KBM-7 (cell line): Measurements from ENCODE around the gene BEND5.

Source experiments
- DNase-seq: peaks from one replicate; pipeline ENCODE4 v3.0.0-alpha.2; 2015
- in situ Hi-C: fragments of 300-500 bp; cut with MboI; formaldehyde crosslinking; loops from 2 replicates; pipeline ENCODE4 v1.14.3; 2020; ENCODE audit warnings: low sequenced_read_pairs, low pct_unique_long_range_greater_than_20kb, mixed read lengths

Gene BEND5

DNA sequence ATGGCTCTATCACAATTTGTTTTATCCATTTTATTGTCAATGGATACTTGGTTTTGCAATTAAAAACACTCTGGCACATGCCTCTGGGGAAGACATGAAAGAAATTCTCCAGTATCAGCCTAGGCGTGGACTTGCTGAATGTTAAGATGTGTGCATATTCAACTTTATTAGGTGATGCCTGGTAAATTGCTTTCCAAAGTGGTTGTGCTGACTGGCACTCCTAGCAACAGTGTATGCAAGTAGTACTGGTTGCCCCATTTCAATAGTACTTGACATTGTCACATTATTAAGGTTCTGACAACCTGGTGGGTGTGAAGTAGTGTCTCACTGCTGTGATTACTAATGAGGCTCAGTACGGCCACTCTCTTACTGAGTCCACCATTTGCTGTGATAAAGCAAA, 48.1 kb downstream of the BEND5 start:
- in situ Hi-C loops = no loop called here
- DNase-seq = no peak

DNA sequence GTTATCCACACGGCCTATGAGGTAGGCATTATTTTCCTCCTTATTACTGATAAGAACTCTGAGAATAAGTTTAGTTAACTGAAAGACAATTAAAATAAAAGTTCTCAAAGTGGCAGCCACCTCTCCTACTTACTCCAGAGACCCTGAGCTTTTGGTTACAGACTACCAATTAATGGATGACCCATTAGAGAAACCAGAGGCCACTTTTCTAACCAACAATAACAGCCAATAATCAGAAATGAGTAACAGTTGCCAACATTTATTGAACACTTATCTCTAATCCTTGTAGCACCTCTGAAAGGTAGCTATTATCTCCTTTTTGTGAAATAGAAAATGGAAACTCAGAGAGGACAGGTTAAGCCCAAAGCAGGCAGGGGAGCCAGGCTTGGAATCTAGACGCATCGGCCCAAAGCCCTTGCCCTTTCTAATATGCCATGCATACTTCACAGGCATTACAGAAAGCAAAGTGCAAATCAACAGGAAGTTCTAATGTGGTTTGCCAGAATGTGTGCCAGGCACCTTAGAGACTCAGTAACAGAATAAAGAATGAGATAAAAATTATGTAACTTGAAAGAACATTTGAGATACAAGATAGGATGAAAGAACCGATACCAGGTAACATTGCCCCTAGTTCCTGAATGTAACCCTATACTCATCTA, 50.0 kb downstream of the BEND5 start:
- no peak for DNase-seq
- in situ Hi-C loops = no loop called here

DNA sequence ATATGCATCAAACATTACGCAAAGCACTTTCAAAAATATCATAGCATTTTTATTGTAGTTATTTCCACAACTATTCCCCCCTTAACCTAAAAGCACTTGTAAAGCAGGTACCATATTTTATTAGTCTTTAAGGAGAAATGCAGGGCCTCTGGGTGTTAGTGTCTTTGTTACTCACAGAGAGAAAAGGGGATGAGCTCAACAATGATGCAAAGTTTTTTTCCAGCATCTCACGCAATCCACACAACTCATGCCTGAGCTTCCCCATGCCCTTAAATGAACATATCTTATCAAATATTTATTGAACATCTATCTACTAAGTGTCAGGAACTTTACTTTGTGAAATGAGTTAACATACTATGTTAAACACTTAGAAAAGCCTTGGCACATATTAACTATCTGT, 50.6 kb downstream of the BEND5 start:
- DNase-seq = no peak
- in situ Hi-C loops = no loop called here

DNA sequence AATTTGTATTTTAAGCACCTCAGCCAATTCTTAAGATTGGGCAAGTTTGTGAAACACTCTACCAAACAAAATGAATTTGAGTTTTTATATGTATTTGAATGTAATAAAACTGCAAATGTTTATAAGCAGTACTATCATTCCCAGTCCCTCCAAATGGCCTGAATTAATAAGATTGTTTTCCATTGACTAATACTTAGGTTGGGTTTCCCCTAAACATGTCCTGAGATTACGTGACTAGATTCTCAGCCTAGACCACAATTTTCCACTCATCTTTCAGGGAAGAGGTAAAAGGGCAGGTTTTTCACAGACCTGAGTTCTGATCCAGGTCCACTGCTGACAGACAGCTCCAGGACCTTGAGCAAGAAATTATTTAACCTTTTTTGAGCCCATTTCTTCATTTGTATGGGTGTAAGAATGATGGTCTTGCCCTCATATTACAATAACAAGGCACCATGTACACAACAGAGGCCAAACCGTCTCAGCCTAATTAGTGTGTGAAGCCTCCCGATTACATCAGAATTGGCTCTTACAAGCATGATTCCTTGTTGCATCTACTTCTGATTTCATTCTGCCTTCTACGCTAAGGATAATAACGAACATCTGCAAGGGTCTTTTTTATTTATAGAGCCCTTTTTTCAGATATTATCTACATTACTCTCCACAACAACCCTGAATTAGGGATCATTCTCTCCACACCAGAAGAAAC, 51.2 kb downstream of the BEND5 start:
- in situ Hi-C loops = no loop called here
- DNase-seq = no peak

DNA sequence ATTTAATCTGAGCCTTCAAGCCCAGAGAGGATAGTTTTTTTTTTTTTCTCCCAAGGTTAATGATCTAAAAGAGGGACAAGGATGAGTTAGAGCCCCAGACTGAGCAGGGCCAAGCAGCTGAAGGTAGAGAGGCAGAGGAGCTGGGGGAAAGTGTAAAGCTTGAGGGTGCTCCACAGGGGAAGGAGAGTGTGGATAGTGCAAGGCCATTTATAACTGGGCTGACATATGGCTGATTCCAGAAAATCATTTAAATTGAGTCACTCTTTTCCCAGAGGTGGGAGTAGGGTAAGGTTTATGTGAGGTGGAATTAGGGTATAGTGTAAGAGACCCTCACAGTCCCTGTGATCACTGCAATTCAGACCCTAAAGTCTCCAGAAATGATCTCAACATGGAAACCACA, 55.8 kb downstream of the BEND5 start:
- DNase-seq = no peak
- in situ Hi-C loops = no loop called here

DNA sequence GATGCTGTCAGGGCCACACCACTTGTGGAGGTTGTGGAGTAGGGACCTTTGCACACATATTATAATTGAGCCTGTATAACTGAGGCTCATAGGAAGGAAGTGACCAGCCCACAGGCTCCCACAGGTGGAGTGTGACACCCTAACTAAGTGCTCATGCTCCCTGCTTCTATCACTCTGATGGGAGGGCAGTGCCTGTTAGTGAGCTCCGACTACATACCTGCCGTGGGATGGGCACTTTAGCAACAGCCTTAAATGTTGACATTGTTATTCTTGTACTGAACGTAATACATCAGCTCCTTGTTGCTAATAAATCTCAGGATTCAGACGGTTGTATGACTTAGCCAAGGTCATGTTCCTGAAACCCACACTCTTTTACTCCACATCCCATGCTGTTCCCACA, 58.0 kb downstream of the BEND5 start:
- in situ Hi-C loops = no loop called here
- no peak for DNase-seq

DNA sequence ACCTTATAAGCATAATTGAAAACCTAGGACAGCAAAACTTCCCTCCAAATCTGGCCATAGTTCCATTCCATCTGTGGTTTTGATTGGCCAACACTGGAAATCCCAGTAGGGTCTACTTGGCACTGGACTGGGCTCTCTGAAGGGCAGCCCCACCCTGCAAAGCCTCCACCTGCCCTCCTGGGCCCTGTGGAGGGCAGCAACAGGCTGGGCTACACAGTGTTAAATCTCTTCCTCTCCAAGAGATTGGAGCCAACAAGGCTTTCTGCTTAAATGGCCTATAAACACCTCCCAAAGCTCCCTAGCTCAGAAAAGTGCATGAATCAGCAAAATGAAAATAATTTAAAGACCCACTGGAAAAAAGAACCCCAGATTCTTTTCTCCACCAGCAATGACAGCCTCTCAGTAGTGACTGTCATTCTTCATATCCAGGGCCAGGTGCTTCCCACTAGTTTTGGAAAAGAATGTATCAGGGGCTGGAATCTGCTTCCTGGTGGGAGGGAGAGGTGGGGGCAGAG, 58.5 kb downstream of the BEND5 start:
- in situ Hi-C loops = no loop called here
- DNase-seq = no peak

DNA sequence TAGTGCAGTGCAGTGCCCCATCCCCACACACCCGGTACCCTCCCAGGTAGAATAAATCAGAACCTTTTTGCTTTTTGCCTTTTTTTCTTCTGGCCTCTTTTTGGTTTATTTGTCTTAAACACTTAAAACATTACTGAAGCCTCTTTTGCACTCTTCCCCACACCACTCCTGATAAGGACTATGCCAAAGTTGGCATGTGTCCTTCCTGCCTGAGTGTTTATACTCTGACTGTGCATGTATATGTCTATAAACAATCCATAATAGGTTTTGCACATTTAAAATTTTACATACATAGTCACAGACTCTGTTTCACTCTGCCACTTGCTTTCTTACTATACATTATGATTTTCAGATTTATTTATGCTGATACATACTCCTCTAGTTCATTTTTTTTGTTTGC, 59.6 kb downstream of the BEND5 start:
- DNase-seq = no peak
- in situ Hi-C loops = no loop called here

DNA sequence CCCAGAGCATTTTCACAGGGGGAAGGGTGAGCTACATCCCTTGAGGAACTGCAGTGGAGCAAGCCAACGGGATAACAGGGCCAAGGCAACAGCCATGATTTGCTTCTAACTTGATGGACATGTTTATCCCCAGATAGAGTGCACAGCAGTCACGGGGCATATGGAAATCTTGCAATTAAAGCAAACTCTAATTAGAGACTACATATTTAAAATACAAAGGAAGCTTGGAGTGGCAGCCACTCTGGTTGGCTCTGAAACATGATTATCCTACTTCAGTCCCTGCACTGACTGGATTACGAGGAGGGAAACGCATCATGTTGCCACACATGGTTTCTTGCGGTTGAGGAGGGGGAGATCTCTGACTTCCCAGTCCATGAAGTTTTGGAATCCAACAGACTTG, 60.8 kb downstream of the BEND5 start:
- no peak for DNase-seq
- in situ Hi-C loops = no loop called here

DNA sequence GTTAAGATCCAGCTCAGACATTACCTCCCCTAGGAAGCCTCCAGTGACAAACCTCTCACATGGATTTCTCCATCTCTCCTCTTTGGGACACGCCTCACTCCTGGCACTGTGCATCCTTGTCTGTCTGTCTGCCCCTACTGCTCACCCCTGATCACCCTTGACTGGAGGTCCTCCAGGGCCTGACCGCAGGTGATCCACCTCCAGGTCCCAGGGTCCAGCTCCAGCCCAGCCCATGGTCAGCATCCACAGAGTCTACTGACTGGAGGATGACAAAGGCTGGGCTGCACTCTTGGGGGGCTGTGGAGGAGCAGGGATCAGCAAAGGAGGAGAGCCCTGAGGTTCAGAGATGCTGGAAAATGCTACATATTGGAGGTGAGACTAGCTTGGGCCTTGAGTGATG, 65.8 kb downstream of the BEND5 start:
- in situ Hi-C loops = no loop called here
- DNase-seq = no peak

DNA sequence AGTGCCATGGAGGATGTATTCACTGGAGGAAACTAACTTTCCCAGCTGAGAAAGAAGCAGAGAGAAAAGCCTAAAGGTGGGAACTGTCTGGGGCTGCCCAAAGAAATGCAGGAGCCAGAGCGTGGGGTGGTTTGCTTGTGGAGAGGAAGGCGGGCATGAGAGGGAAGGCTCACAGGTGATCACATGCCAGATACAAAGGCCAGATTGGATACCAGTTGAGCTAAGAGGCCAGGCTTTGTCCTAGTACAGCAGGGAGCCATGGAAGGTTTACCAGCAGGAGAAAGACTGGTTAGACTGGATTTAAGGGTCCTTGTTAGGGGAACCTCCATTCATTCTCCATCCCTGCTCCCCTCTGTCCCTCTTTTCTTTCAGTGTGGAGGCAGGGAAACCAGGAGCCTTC, 66.4 kb downstream of the BEND5 start:
- no peak for DNase-seq
- in situ Hi-C loops = no loop called here

DNA sequence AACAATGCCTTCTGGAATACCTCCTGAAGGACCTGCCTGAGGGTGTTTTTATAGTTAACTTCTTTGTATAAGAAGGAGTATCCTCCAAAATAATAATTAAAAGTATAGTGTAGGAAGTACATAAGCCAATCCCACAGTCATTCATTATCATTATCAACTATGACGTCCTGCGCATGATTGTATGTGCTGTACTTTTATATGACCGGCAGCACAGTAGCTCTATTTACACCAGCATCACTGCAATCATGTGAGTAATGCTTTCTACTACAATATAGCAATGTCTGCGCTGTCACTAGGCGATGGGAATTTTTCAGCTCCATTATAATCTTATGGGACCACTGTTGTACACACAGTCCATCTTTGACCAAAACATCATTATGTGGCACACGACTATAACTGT, 72.0 kb downstream of the BEND5 start:
- in situ Hi-C loops = no loop called here
- no peak for DNase-seq

DNA sequence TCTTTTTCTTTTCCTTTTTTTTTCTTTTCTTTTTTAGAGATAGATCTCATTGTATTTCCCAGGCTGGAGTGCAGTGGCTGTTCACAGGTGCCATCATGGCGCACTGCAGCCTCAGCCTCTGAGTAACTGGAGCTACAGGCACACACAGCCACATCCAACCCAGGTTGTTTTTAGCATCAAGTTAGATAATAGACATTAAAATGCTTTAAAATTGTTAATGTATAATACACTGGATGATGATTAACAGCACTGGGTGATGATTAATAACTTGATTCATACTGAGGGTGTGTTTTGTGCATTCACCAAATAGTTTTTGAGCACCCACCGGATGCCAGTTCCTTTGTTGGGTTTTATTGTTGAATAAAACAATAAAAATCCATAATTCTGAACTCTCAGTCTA, 75.2 kb downstream of the BEND5 start:
- in situ Hi-C loops = no loop called here
- DNase-seq = no peak

DNA sequence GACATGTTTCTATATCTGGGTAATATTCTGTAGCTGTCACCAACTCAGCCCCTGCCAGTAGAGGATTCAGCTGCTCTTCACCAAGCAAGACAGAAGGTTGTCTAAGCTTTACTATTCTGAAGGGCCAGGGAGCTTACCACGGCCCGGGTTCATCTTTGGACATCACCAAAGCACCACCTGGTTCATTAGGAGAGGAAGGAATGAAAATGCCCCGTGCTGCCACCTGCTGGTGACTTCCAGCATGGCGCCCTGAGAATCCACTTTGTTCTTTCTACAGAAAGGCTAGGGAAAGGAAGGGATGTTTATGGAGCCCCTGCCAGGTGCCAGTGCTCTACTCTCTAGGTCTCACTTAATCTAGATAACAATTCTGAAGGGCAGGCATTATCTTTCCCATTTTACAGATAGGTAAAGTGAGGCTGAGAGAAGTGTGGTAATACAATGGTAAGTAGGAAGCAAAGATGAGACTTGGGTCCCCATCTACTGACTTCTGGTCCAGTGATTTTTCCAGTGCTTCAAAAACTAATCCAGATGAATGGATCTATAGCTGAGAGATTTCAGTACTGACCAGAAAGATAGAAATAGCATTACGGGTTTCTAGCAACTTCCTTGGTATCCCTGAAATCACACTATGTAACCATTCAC, 79.5 kb downstream of the BEND5 start:
- DNase-seq = peak; percentile 62
- in situ Hi-C loops = no loop called here

DNA sequence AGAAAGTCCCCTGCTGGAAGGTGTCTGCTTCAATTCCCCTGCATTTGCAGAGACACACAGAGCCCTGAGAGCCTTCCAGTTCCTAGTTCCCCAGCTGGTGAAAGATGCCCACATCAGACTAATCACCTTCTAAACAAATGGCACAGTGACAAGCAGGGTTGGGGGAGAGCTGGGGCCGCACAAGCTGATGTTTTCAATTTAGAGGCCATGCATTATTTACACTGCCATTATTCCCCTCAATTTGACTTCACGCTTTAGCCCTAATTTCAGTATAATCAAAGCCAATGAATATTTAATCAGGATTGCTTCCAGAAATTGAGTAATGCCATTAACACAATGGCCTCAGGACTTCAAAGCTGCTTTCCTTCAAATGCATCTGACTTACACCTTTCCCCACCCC, 81.5 kb downstream of the BEND5 start:
- in situ Hi-C loops = no loop called here
- no peak for DNase-seq

DNA sequence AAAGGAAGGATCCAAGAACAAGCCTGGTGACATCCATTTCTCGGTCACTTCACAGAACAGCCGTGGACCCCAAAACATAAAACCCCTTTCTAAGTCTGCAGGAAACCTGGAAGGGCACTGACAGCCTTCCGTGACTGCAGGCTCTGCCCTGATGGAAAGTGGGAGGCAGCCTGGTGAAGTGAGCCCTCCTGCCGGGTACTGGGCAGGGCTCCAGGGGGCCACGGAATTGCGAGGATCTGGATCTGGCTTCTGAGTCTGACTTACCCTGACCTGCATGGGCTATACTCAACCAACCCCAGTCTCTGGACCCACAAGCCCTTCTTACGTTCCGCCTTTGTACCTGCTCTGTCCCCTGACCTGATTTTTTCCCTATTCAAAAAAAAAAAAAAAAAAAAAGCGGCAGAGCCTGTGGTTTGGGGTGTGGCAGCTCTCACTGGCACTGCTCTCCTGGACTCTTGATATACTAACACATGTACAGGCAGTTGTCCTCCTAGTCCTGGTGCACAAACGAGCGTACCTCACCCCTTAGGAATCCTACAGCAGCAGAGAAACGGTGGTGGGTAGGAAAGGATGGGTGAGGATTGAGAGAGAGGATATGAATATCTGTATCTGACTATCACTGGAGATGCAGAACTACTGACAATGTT, 82.9 kb downstream of the BEND5 start:
- no peak for DNase-seq
- in situ Hi-C loops = no loop called here

DNA sequence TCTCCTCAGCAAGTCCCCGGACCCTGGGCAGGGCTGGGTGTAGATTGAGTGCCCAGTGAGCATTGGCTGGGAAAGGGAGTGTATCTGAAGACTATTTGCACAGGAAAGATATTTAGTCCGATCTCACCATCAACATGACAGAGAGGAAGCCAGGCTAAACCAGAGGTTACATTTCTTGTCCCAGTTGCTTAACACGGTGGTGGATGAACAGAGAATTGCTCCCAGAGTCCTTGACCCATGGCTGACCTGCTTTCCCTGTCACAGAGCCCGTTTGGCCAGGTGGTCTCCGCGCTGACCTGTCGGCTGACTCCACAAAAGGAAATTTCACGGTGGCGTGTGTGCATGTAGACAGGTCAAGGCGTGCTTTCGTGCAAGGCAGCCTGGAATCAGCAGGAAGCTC, 83.5 kb downstream of the BEND5 start:
- in situ Hi-C loops = no loop called here
- no peak for DNase-seq

DNA sequence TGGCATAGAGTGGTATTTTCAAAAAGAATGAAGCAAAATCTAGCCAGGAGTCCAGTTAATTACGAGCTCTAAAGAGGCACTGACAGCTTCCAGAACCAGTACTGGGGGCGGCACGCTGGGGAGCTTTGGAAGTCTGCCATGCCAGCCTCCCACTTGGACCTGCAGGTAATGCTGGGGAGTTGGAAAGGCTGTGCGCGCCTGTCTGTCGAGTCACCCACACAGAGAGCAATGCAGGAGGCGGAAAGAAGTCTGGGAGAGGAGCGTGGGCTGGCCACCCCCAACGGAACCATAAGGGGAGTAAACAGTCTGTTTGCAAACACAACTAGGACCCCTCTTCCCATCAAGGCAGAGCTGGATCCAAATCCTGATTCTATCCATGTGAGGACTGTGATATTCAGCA, 84.5 kb downstream of the BEND5 start:
- in situ Hi-C loops = no loop called here
- DNase-seq = no peak

DNA sequence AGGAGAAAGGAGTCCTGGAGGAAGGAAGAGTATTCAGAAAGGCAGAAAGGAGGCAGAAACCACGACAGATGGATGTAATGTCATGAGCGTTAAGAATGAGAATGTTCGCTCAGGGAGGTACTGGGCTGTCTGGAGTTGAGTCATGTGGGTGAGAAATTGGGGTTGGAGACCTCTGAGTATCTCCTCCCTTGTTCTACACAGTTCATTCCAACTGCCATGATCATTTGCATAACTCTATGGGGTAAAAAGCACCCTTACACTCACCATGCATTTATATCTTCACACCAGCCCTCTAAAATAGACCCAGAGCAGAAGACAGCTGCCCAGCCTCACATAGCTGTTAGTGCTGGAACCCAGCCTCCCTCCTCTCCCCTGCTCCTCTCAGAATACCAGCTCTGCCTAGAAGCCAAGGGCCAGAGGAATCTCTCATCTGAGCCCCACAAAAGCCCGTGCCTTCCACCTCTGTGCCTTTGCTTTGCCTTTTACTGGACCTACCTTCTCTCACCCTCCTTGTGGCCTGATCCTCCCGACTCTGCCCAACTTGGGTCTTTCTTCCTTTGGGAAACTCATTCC, 85.2 kb downstream of the BEND5 start:
- no peak for DNase-seq
- in situ Hi-C loops = no loop called here
